ENCODE results near the gene PNLIPRP3.
A peak's percentile ranks its signal among the peaks of the same experiment; 100 is the strongest.
"Not testable (repeated sequence)": the region's sequence is repeated elsewhere in the genome, so short reads cannot be mapped to it uniquely, and the experiment has no call there.

The PNLIPRP3 gene
- 0 to 1.4 (median 0.12) reads per million in 17 experiments for total RNA-seq

DNA sequence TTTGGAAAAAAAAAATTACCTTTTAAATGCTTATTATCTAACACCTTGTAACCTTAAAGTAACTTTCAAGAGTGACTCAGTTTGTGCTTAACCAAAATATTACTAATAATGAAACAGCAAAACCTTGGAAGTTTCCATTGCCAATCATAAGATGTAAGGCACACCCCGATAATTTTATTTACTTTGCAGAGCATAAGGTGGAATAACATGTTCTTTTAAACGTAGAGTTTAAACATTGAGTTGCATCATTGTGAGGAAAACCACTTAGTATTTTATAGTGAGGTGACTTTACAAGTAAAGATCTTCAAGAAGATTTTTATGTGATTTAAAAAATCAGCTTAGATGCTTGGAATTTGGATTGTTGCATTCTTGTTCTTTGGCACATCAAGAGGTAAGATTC lies at the start of gene PNLIPRP3:
TSS of gene PNLIPRP3 (plus strand) at position 177 of the 400 bp plus-strand sequence. CDS start at position 343, 166 bp downstream.
- DNase-seq, result no peak

- DNase-seq, result no peak
Measured at GRCh38 chr10:116382290-116382689, 45.4 kb upstream of the PNLIPRP3 start.

DNA sequence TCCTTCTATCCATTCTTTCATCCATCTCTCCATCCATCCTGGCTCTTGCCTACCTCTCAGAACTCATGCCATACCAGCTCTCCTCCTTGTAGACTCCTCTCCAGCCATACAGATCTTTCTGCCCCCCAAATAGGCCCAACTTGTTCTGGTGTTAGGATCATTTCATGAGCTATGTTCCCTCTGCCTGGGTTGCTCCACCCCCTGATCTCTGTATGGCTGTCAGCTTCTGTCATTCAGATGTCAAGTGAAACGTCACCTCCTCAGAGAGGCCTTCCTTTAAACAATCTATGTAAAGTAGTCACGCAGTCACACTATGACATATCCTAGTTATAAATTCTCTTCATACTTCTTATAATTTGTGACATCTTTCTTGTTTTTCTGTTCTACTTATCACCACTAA lies 42.3 kb upstream of the PNLIPRP3 start:
- DNase-seq, result no peak

DNA sequence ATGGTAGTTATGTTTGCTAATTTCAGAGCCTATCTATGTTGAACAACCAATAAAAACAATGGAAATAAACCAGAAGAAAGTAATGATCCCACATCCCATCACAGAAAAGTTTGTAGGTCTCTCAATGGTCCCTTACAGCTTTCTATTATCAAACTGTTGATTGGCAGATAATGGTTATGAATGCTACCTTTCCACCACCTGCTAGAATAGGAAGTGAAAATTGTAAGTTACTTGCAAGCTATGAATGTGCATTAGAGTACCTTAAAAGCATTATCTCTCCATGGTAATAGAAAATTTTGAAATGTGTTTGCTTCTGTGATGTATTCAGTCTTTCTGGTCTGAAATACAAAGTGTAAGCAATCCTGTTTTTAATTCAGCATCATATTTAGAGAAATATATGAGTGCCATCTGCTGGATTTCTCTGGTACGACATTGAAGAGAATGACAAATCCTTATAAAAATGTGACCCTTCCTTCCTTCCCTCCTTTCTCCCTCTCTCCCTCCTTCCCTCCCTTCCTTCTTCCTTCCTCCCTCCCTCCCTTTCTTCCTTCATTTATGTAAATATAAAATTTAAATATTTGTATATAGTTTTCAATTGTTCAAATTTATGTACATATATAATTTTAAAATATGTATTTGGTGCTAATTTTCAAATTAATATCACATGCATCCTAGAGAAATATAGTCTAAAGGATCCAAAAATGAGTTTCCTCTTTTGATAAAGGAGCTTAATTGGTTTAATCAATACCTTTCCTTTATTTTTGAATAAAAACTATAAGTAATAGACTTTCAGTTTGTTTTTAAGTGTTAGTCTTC lies 41.4 kb upstream of the PNLIPRP3 start:
- peak in 3 of 4 experiments; percentile 7 to 32 (median 25) for DNase-seq

DNA sequence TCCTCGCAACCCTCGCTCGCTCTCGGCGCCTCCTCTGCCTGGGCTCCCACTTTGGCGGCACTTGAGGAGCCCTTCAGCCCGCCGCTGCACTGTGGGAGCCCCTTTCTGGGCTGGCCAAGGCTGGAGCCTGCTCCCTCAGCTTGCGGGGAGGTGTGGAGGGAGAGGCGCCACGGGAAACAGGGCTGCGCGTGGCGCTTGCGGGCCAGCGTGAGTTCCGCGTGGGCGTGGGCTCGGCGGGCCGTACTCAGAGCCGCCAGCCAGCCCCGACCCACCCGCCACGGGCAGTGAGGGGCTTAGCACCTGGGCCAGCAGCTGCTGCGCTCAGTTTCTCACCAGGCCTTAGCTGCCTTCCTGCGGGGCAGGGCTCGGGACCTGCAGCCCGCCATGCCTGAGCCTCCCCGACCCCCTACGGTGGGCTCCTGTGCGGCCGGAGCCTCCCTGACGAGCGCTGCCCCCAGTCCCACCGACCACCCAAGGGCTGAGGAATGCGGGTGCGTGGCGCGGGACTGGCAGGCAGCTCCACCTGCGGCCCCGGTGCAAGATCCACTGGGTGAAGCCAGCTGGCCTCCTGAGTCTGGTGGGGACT lies 34.3 kb upstream of the PNLIPRP3 start:
- not testable (repeated sequence) for DNase-seq

GRCh38 chr10:116395223-116395985 lies 32.2 kb upstream of the PNLIPRP3 start:
- DNase-seq, result no peak

DNA sequence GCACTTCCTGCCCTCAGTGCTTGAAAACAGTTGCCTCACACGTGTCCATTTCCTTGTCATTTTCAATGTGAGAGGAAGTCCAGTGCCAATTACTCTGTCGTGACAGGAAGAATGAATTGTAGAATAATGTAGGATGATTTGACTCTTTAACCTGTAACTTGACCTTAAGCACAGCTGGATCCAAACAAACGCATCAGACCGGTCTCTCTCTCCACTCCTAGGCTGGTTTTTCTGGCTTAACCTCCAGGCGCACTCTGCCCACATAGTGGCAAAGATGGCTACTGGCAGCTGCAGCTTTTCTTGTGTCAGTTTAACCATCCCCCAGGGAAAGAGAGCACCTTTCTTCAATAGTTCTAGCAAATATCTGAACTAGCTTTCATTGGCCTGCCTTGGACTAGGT lies 29.4 kb upstream of the PNLIPRP3 start:
- no peak for DNase-seq

- DNase-seq, result no peak
Measured at GRCh38 chr10:116402858-116403257, 24.8 kb upstream of the PNLIPRP3 start.

DNA sequence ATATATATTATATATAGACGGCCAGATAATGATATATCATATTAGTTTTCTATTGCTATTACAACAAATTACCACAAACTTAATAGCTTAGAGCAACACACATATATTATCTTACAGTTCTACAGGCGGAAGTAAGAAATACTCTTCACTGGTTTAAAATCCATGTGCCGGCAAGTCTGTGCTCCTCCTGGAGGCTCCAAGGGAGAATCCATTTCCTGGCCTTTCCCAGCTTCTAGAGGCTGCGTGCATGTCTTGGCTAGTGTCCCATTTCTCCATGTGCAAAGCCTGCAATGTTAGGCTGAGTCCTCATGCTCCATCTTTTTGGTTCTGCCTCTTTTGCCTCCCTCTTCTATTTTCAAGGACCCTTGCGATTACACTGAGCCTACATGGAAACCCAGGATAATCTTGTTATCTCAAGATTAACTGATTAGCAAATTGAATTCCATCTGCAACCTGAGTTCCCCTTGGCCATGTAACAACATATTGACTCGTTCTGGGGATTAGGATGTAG lies 23.9 kb upstream of the PNLIPRP3 start:
- no peak for DNase-seq

DNA sequence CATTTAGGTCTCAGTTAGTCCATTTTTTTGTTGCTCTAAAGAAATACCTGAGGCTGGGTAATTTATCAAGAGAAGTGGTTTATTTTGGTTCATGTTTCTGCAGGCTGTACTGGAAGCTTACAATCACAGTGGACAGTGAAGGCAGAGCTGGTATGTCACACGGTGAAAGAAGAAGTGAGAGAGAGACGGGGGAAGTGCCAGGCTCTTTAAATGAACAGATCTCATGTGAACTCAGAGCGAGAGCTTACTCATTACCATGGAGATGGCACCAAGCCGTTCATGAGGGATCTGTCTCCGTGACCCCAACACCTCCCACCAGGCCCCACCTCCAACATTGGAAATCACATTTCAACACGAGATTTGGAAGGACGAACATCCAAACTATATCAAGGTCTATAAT lies 18.9 kb upstream of the PNLIPRP3 start:
- DNase-seq, result peak; percentile 29 to 61 (median 54)

- no peak for DNase-seq
Measured at GRCh38 chr10:116410351-116410750, 17.3 kb upstream of the PNLIPRP3 start.

DNA sequence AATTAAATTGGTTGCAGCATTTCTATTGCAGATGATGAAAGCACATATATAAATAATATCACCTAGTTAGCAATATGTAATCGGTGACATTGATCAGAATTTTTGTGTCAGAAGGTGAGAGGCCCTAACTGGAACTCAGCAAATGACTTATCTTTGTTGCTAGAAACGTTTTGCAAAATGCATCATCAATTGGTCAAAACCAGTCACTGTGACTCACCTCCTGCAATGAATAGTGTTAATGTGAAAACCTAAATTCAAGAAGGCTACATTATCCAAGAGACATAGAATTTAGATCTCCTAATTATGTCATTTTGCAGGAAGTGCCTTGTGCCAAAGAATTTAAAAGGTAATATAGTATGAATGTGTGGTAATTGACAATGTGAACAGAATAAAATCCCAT lies 9.8 kb upstream of the PNLIPRP3 start:
- DNase-seq, result no peak

DNA sequence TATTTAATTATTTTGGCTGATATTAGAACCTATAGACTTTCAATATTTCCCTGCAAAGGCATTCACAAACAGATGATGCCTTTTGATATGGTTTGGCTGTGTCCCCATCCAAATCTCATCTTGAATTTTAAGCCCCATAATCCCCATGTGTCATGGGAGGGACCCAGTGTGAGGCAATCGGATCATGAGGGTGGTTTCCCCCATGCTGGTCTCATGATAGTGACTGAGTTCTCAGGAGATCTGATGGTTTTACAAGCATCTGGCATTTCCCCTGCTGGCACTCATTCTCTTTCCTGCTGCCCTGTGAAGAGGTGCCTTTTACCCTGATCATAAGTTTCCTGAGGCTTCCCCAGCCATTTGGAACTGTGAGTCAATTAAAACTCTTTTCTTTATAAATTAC lies 9.3 kb upstream of the PNLIPRP3 start:
- DNase-seq, result peak in 3 of 4 experiments; percentile 18 to 25 (median 24)

DNA sequence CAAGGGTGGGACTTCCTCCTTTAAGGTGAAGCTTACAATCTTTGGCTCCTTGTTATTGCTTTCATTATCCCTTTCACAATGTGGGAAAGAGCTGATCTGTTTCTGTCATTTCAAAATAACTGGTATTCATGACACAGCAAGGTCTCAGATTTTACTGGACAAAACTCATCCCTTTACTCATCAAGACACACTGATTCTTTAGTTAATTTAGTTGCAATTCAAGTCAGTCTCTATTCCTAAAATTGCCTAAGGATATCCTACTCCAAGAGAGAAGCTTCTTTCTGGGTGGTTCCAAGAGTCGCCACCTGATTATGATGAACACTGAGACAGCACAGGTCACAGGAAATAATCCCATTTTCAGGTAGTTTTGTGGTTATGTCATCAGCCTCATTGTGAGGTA lies 5.8 kb upstream of the PNLIPRP3 start:
- no peak for DNase-seq

GRCh38 chr10:116429288-116429977 lies 1.8 kb downstream of the PNLIPRP3 start:
- DNase-seq, result no peak

DNA sequence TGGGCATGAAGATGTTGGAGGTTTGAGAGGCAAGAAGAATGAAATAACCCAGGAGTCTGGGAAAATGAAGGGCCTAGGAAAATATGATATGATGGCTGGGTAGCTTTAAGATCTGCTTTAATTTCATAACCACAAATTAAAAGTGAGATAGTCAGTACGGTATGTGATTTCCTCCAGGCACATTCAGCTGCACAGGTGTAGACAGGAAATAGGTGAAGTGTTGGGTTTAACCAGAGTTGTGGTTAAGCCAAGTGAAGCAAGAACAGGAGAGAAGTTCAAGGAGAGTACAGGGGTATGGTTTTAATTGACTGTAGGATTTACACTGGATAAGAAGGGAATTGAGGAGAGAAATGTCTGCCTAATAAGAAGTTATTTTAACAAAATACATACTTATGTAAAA lies 2.6 kb downstream of the PNLIPRP3 start:
- no peak for DNase-seq

DNA sequence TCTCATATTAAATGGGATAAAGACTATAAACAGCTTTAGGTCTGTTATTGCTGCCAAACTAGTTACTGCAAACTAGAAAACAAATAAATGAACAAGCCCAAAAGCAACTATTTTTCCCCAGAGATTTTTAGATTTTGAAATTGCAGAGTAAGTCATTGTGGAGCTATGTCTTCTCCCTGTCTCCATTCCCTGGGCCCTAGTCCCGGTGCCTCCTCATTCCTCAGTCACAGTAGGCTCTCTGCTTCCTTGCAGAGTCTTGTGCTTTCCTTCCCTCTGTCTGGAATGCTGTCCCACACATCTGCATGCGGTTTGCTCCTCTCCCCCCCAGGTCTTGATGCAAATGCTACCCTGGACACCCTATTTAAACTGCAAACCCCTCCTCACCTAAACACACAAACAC lies 4.0 kb downstream of the PNLIPRP3 start:
- no peak for DNase-seq

DNA sequence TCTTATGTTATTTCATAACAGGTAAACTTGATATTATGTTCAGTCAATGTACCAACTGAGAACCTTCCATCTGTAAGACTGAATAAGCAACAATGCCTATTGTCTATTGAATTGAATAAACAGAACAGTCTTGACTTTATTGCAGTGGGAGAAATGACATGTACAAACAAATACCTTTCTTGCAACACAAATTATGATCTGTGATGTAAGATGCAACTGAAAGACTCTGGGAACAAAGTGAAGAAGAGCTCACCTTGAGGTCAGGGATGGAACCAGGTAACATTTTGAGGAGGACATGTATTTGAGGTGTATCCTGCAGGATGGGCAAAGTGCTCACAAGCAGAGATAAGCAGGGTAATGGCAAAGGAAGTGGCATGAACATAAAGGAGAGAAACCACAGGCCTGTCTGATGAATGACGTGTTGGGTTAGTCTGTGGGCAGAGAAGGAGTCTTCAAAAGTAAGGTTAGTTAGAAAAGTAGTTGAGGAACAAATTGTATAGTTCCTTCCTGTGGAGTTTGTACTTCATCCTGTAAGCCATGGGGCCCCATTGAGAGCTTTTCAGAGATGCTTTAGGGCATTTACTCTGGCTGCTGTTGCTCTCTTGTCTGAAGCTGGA lies 9.5 kb downstream of the PNLIPRP3 start:
- no peak for DNase-seq

- DNase-seq, result no peak
Measured at GRCh38 chr10:116440330-116441030, 12.8 kb downstream of the PNLIPRP3 start.

DNA sequence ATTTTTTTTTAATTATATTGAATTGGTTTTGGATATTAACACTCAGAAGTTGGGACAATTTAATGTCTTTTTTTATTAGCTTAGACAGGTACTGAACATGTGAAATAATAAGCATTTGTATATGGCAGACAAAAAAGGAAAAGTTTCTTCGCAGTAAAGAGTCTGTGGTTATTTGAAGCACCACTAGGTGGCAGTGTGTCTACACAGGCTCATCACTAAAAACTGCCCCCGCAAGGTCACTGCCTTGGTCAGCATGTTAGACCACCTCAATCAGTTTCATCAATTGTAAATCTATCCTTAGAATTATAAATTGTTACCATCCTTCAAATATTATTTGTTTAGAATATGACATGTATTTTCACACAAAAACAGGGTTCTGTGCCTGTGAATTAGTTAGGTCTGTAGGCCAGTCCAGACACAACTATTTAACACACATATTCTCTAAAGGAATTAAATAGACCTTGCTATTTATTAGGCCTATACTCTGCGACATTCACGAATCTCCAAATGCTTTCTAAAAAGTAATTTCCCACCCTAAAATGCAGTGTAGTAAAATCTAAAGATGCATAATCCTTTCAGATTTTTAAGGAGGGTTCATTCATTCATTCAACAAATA lies 17.0 kb downstream of the PNLIPRP3 start:
- DNase-seq, result peak; percentile 57 to 74 (median 64)

- peak; percentile 25 to 85 (median 56) for DNase-seq
Measured at GRCh38 chr10:116450861-116451260, 23.2 kb downstream of the PNLIPRP3 start.

All from suppressor macrophage (primary cell).